Astrocyte (in vitro differentiated cells and primary cell): ENCODE data around the gene MPRIP. TPM values are rescaled to one million over a fixed set of nuclear protein-coding genes. Genes with fewer than 3 reads are reported as not detected.

ENCODE experiments used
- DNase-seq: peaks from one replicate; pipeline ENCODE4 v3.0.0-alpha.2; 2010; ENCODE audit warnings: low read depth
- FAIRE-seq: peaks from 2 replicates; lab custom pipeline; 2011; peaks lifted over from hg19 to GRCh38; lab: Jason Lieb, UNC
- H2AFZ ChIP-seq: 2 replicates; pipeline ENCODE4 v1.6.0; 2012; ENCODE audit warnings: low read depth, low read length, inconsistent platforms
- H3K27ac ChIP-seq: 2 replicates; pipeline ENCODE4 v1.5.1; 2011; ENCODE audit warnings: low read depth, low read length, inconsistent platforms
- H3K27me3 ChIP-seq: 2 replicates; pipeline ENCODE4 v1.6.0; 2011; ENCODE audit warnings: low read length, inconsistent platforms; ENCODE audit not compliant: insufficient read depth
- H3K36me3 ChIP-seq: 2 replicates; pipeline ENCODE4 v1.5.1; 2011; ENCODE audit warnings: low read length, inconsistent platforms; ENCODE audit not compliant: insufficient read depth
- H3K4me1 ChIP-seq: 2 replicates; pipeline ENCODE4 v1.5.1; 2011; ENCODE audit warnings: low read length, inconsistent platforms; ENCODE audit not compliant: insufficient read depth
- H3K4me2 ChIP-seq: 2 replicates; pipeline ENCODE4 v1.6.0; 2012; ENCODE audit warnings: low read length, inconsistent platforms
- H3K4me3 ChIP-seq: 2 replicates; pipeline ENCODE4 v1.5.1; 2011; ENCODE audit warnings: low read depth, mild to moderate bottlenecking, low read length, inconsistent platforms; ENCODE audit not compliant: insufficient read depth
- H3K79me2 ChIP-seq: 2 replicates; pipeline ENCODE4 v1.6.0; 2012; ENCODE audit warnings: mild to moderate bottlenecking, low read length, inconsistent platforms; ENCODE audit not compliant: insufficient read depth
- H3K9ac ChIP-seq: 2 replicates; pipeline ENCODE4 v1.6.0; 2012; ENCODE audit warnings: mild to moderate bottlenecking, low read length, inconsistent platforms
- H3K9me3 ChIP-seq: 2 replicates; pipeline ENCODE4 v1.5.1; 2012; ENCODE audit warnings: low read depth, mild to moderate bottlenecking, low read length, inconsistent platforms; ENCODE audit not compliant: insufficient read depth
- H4K20me1 ChIP-seq: 2 replicates; pipeline ENCODE4 v1.6.0; 2012; ENCODE audit warnings: low read length, inconsistent platforms; ENCODE audit not compliant: insufficient read depth
- H3K27ac Mint-ChIP-seq: one replicate; pipeline ENCODE4 v1.8.0; 2021; ENCODE audit warnings: mild to moderate bottlenecking, mixed read lengths; ENCODE audit not compliant: unreplicated experiment
- H3K27me3 Mint-ChIP-seq: one replicate; pipeline ENCODE4 v1.8.0; 2021; ENCODE audit warnings: low read depth, mixed read lengths; ENCODE audit not compliant: unreplicated experiment
- H3K36me3 Mint-ChIP-seq: one replicate; pipeline ENCODE4 v1.8.0; 2021; ENCODE audit warnings: low read depth, mixed read lengths; ENCODE audit not compliant: unreplicated experiment
- H3K4me1 Mint-ChIP-seq: one replicate; pipeline ENCODE4 v1.8.0; 2021; ENCODE audit warnings: low read depth, mixed read lengths; ENCODE audit not compliant: unreplicated experiment
- H3K4me3 Mint-ChIP-seq: one replicate; pipeline ENCODE4 v1.8.0; 2021; ENCODE audit warnings: mild to moderate bottlenecking, moderate library complexity, mixed read lengths; ENCODE audit not compliant: unreplicated experiment
- H3K9me3 Mint-ChIP-seq: one replicate; pipeline ENCODE4 v1.8.0; 2021; ENCODE audit warnings: mild to moderate bottlenecking, mixed read lengths; ENCODE audit not compliant: unreplicated experiment
- EZH2 ChIP-seq: IDR thresholded peaks from 2 replicates; pipeline ENCODE4 v1.6.1; 2012; ENCODE audit warnings: mild to moderate bottlenecking, low read length, inconsistent platforms; ENCODE audit not compliant: insufficient read depth
- total RNA-seq: library from RNA; stranded (reverse); gene quantifications from 2 replicates; pipeline ENCODE4 v1.2.1, GENCODE V29; 2021
- TF ChIP-seq, protein P1 (sequence below): IDR thresholded peaks from 2 replicates; pipeline ENCODE4 v1.5.1; 2011; ENCODE audit warnings: low read depth, mild to moderate bottlenecking, inconsistent platforms, low read length, moderate library complexity; ENCODE audit not compliant: insufficient read depth

The MPRIP gene
- total RNA-seq, 1 donor from 2014 or later: 176 TPM

- no peak overlapping the region for H3K4me3 Mint-ChIP-seq
- TF ChIP-seq EZH2: no peak
- TF ChIP-seq, protein P1, sequence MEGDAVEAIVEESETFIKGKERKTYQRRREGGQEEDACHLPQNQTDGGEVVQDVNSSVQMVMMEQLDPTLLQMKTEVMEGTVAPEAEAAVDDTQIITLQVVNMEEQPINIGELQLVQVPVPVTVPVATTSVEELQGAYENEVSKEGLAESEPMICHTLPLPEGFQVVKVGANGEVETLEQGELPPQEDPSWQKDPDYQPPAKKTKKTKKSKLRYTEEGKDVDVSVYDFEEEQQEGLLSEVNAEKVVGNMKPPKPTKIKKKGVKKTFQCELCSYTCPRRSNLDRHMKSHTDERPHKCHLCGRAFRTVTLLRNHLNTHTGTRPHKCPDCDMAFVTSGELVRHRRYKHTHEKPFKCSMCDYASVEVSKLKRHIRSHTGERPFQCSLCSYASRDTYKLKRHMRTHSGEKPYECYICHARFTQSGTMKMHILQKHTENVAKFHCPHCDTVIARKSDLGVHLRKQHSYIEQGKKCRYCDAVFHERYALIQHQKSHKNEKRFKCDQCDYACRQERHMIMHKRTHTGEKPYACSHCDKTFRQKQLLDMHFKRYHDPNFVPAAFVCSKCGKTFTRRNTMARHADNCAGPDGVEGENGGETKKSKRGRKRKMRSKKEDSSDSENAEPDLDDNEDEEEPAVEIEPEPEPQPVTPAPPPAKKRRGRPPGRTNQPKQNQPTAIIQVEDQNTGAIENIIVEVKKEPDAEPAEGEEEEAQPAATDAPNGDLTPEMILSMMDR: no peak
- H3K4me1 Mint-ChIP-seq: peaks cover 17% of the 10 kb centered on the region
- Histone ChIP-seq H3K9me3 (no peaks in the 10 kb centered on the region), H4K20me1 (peaks cover 20% of the 10 kb centered on the region), H3K4me3 (no peak overlapping the region), H3K4me2 (no peak overlapping the region), H3K79me2 (no peaks in the 10 kb centered on the region), H3K27ac (no peak overlapping the region), H2AFZ (no peak overlapping the region), H3K27me3 (no peaks in the 10 kb centered on the region), H3K4me1 (peaks cover 3% of the 10 kb centered on the region), H3K36me3 (peaks cover 59% of the 10 kb centered on the region), H3K9ac (no peak overlapping the region)
- peaks cover 37% of the 10 kb centered on the region for H3K36me3 Mint-ChIP-seq
- no peaks in the 10 kb centered on the region for H3K27me3 Mint-ChIP-seq
- no peak overlapping the region for H3K27ac Mint-ChIP-seq
- no peaks in the 10 kb centered on the region for H3K9me3 Mint-ChIP-seq
- FAIRE-seq: no peak
- DNase-seq: no peak
These were observed 139.7 kb downstream of the MPRIP start for GRCh38 chr17:17181666-17182597.

DNA sequence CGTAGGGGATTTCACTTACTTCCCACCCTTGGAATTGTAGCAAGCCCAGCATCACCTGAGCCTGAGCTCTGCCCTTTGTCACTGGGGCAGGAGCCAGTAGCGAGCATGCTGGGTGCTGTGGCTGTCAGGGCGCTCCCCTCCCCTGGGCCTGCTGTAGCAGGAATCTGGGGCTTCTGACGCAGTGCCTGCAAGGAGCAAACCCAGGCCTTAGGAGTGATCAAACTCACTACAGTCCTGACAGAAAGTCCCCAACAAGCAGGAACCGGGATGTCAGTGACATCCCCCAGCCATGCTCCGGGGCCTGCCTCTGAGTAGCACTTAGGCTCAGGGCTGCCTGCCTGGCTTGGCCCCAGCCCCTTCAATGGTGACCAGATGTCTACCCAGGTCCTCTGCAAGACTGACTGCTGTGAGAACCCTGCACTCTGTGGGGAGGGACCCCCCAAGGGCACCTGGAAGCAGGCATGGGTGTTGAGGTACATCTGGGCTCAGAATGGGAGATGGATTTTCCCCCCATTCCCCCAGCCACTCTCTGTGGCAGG, 140.4 kb downstream of the MPRIP start:
- Histone ChIP-seq H3K27me3 (no peaks in the 10 kb centered on the region), H3K79me2 (no peaks in the 10 kb centered on the region), H3K27ac (no peak overlapping the region), H2AFZ (no peak overlapping the region), H3K9ac (no peak overlapping the region), H3K9me3 (no peaks in the 10 kb centered on the region), H3K36me3 (peaks cover 51% of the 10 kb centered on the region), H3K4me3 (no peak overlapping the region), H3K4me2 (no peak overlapping the region), H4K20me1 (peaks cover 23% of the 10 kb centered on the region), H3K4me1 (peaks cover 5% of the 10 kb centered on the region)
- TF ChIP-seq, protein P1: no peak
- no peak for TF ChIP-seq EZH2
- Mint-ChIP-seq H3K4me3 (no peak overlapping the region), H3K36me3 (peaks cover 35% of the 10 kb centered on the region), H3K4me1 (peaks cover 24% of the 10 kb centered on the region), H3K9me3 (no peaks in the 10 kb centered on the region), H3K27me3 (no peaks in the 10 kb centered on the region), H3K27ac (no peak overlapping the region)
- DNase-seq (no peak), FAIRE-seq (no peak)
